ENCODE measurements around the gene CCND3.

DNA sequence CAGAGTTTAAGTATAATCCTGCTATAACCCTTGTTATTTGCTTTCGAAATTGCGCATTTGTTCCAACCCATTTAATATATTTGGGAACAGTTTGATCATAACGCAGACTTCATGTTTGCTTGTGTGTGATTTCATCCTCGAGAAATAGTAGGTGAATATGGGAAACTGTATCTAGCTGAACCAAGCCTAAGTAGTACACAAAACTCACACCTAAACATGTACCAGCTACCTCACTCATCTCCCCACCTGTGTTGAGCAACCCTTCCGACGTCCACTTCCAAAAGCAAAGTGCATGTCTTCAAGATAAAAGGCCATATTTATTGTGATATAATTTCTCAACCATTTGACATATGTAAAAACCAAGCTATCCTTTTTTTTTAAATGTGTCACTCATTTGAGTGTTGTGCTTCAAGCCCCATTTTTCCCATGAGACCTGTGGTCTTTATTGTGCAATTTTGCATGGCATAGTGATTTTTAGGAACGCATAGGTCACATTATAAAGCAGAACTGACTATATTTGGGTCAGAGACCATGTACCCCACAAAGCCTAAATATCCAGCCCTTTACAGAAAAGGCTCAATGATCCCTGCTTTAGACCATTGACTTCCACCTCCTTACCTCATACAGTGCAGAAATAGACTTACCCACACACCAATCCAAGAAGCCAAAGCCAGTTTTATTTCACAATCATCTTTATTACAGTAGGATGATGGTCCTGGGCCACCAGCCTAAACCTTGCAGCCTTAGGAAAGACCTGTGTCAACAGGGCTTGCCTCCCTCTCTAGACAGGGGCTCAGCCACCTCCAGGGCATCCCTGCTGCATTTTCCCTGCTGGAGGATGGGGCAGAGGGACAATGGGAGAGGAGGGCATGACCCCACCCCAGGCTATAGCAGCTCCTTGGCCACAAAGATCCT, 7.1 kb downstream of the CCND3 start:
- TF ChIP-seq CTCF (IDR thresholded peaks at IDR 0.05), result no peak
- TF ChIP-seq POLR2AphosphoS5 (IDR thresholded peaks at IDR 0.05), result no peak

Data from prostate gland (tissue), 2 donors.